NCI-H1048 (cell line): ENCODE results near the gene ACSL5.

ENCODE experiments used
- DNase-seq: peaks from one replicate; lab custom pipeline; 2025; lab: John Stamatoyannopoulos, UW

ACSL5 gene, protein sequence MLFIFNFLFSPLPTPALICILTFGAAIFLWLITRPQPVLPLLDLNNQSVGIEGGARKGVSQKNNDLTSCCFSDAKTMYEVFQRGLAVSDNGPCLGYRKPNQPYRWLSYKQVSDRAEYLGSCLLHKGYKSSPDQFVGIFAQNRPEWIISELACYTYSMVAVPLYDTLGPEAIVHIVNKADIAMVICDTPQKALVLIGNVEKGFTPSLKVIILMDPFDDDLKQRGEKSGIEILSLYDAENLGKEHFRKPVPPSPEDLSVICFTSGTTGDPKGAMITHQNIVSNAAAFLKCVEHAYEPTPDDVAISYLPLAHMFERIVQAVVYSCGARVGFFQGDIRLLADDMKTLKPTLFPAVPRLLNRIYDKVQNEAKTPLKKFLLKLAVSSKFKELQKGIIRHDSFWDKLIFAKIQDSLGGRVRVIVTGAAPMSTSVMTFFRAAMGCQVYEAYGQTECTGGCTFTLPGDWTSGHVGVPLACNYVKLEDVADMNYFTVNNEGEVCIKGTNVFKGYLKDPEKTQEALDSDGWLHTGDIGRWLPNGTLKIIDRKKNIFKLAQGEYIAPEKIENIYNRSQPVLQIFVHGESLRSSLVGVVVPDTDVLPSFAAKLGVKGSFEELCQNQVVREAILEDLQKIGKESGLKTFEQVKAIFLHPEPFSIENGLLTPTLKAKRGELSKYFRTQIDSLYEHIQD

DNA sequence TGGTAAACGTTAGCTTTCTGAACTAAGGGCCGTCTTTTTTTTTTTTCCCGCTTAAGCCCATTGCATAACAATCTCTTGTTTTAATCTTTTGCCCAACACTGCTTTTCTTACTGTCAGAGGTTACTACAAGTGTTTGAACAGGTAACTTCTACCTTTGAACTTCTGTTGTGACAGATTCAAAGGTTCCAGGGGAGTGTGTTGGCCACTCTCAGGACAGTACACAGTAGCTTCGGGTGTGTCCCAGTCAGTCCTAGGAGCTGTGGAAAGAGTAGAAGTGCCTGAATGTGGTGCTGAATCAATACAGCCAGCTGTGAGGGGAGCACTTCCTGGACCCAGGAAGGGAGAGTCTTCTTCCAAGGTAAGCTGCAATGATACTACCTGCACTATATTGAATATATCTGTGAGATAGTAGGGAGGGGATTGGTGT, at the start of gene ACSL5:
Gene ACSL5 (plus strand): TSS at position 205 of the 427 bp plus-strand sequence. CDS start 20,831 bp downstream, outside the sequence.
- DNase-seq: no peak

DNA sequence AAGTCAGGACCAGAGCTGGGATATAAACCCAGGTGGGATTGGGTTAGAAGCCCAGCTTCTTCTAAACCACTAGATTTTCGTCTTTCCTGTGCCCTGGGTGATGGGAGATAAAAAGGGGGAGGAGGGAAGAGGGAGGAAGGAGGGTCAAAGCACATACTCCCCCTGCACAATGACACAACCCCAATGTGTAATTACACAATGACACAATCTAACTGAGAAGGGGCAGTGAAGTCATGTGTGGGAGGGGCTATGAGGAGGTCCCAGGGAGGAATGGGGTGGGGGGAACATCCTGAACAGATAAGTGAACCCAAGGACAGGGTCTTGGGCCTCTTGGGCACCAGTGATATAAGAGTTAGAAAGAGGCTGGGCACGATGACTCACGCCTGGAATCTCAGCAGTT, 46.2 kb upstream of the ACSL5 start:
- no peak for DNase-seq

DNA sequence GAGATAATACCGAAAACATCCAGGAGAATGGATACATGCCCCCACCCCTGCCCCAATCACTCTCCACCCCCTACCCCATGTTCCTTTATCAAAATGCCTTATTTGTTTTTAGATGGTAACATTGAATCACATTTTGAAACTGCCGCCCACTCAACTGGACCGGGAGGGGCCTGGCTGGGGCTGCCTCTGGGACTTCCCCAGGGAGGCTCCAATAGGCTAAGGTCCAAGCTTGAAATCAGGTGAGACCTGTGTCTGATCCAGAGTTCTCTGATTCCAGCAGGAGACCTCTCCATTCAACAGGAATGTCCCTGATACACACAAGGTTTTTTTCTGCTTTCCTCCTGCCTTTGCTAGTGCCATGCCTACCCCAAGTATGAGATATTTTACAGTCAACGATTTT, 43.8 kb upstream of the ACSL5 start:
- no peak for DNase-seq

DNA sequence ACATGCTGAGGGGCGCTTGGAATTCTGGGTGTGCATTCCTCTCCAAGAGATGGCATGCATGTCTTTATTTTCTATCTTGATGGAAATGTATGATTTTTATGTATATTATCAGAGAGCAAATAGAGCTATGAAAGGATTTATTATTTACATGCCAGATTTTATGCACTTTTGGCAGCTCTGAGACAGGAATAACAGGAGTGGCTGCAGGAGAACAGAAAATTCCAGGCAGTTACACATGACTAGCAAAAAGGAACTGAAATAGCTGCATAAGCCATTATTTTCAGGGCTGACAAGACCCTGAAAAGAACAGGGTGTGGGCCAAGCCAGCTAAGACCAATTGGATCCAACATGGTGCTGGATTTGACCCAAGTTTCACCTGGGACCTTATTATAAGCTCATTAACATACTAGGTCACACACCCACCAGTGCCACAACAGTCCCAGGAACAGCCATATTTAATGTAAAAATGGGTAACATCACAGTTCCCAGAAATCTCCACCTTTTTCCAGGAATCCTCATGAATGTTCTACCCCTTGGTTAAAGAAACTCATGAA, 43.2 kb upstream of the ACSL5 start:
- DNase-seq: no peak

DNA sequence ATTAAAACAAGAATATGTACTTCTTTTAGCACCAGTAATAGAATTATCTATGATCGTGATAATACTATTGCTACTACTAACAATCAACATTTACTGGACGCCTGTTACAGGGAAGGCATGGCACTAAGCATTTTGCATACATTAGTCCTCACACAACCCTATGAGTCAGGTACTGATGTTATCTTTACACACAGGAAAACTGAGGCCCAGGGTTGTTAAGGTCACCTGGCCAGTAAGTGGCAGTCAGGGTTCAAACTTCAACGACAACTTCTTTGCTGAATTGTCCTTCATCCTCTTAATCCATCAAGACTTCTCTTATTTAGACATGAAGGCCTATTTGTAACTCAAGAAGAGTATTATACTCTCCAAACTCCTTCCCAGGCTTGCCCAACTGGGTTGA, 41.9 kb upstream of the ACSL5 start:
- no peak for DNase-seq

DNA sequence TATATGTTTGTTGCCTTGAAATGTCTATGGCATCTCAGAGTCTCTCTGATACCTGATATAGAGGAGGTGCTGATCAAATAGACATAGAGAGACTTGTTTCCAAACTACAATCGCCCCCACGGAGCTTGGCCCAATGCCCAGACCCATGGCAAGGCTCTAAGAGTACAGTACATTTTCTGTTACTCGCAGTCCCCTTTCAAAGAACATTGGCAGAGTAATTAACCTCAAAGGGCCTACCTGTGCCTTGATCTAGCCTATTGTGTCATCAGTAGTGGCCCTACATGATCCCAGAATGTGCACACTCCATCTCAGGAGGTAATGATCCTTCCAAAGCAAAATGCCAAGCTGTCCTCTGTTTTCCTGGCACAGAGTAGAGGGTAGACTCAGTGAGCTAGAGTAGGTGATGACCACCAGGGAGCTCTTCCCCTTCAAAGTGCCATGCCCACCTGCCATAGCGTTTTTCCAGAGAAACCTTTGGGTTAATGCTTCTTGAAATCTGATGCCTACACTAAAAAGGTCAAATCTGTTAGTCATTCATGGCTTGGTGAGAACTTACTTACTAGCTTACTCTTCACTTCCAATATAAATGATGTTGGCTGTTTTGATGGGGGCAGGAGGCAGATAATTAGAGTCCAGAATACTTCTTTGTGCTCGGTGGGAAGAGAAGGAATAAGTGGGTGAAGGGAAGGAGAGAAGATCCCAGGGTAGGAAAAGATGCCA, 41.2 kb upstream of the ACSL5 start:
- peak; percentile 1 for DNase-seq

DNA sequence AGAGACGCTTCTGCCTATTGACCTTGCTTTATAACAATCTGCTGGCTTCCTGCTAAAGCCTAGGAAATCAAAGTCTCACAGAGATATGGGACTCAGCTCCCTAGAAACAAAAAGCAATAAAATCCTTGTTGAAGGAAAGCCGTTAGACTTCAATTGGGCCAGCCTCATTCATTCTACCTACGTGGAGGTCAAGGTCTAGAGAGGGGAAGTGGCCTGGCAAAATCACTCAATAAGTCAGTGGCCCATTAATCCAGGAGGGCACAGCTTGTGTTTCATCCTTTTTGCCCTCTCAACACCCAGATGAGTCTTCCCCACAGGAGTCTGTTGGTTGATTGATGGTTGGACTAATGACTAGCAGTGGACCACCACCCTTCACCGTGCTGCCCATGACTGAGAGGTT, 40.5 kb upstream of the ACSL5 start:
- no peak for DNase-seq

DNA sequence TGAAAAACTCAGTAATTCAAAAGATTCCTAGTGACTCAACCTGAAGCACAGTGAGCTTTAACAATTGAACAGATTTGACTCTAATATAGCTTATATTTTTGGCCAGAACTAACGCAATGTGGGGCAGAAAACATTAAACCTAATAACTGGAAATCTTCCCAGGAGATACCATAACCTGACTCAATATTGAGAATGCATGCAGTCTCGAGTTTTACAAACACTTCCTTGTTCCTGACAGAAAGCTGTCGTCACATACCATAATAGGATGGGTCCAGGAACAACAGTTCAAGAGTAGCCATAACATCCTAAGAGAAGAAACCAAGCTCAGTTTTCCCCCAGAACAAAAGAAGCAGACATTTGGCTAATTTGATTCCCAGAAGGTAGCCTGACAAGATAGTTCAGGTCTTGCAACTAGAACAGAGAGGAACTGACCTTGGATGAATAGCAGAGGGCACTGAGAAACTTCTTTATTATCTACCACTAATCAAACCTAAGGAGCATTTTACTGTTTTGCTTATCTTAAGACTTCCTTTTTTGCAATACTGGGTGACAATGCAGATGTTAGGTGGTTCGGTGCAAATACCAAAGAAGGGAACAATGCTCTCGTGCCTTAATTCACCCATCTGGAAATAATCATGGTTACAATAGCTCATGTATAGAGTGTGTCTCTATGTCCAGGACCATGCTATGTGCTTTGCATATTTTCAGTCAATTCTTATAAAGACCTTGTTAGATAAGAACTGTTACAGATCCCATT, 38.6 kb upstream of the ACSL5 start:
- DNase-seq: no peak

DNA sequence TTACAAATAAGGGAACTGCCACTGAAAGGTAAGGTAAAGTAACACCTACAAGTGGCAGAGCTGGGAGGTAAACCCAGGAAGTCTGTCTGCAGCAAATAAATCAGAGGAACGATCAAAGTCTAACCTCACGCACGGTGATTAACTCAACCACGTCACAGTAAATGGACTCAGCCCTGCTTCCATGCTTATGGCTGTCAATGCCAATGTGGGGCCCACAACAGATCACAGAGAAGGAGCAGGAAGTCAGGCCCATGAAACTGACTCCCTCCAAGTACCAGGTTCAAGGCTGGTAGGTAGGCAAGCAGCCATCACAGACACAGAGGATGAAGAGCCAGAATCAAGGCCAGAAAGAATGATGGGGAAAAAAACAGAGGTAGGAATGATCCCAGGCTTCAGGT, 38.0 kb upstream of the ACSL5 start:
- DNase-seq: no peak

DNA sequence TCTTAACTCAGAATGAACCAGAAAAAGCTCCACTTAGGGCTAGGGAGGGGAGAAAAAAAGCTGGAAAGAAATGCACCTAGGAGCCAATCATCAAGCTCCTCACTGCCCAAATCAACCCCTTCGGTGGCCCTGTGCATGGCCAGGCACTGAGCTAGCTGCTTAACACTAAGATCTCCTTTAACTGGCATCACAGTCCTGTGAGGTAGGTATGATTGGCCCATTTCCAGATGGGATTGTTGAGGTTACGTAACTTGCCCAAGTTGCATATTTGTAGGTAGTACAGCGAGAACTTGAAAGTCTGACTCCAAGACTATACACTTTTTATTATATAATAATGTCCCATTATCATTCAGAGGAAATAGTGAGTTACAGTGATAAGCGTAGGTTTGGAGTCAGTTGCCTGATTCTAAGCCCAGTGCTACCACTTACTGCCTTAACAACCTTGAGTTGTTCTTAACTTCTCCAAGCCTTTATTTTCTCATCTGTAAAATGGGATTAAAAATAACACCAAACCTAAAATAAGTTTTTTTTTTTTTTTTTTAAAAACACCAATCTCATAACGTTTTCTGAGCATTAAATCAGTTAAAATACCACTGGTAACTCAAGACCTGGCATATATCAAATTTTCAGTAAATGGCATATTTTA, 37.2 kb upstream of the ACSL5 start:
- no peak for DNase-seq

DNA sequence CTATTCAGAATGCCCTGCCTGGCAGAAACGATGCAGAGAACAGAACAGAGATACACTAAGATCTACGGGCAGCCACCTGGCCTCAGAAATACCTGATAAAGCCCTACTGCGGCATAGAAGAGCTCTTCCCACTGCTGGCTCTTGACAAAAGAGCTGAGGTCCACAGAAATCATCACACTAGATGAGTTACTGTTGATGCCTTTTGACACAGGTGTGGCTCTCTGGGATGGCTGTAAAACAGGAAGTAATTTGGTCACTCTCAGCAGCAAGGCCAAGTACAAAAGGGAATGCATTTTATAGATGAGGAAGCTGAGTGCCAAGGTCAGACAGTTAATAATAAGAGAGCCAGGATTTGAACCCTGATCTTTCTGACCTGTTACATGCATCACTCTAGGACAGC, 35.0 kb upstream of the ACSL5 start:
- no peak for DNase-seq

DNA sequence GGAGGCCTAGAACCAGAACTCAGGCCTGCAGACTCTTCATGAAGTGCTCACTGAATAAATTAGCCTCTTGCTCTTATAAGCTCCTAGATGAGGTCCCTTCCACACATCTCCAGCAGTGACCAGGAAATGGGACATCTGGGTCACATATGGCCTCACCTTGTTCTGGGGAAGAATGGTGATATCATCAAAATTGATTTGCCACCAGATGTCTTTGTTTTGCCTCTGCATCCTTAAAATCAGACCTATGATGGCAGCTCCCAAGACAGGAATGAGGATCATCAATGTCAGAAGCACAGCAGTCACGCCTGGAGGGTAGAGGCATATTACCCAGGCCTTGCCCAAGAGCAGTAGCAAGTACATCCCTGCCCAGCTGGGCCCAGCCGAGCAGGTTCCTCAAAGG, 33.3 kb upstream of the ACSL5 start:
- DNase-seq: no peak

DNA sequence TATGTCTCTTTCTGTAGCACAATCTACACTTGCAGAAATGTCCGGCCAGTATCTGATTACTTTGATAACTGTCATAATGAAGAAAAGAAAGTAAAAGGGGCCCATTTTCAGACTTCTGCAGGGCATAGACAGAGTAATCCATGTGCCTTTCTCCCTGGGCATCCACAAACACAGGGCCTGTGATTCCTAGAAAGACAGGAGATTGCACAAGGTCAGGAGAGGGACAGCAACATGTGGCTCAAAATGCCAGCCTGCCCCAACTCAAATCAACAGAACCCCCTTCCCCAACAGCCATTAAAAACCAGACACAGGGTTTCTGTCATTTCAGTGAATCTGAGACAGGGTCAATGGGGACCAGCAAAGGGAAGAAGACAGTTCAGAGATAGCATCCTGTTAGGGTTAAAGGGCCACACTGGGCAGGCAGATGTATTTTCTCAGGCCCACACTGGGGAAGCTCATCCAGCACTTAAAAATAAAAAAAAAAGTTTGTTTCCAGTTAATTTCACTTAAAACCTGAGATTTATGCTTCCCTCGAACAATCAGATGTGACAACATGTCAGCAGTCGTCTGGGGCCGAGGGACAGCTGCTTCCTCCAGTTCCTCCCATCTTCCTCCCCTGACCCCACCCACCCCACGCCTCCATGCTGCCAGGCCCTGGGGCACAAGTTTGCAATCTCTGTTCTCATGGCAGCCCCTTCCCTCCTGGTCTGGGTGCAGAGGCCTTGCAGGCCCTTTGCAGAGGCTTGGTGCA, 30.7 kb upstream of the ACSL5 start:
- no peak for DNase-seq

DNA sequence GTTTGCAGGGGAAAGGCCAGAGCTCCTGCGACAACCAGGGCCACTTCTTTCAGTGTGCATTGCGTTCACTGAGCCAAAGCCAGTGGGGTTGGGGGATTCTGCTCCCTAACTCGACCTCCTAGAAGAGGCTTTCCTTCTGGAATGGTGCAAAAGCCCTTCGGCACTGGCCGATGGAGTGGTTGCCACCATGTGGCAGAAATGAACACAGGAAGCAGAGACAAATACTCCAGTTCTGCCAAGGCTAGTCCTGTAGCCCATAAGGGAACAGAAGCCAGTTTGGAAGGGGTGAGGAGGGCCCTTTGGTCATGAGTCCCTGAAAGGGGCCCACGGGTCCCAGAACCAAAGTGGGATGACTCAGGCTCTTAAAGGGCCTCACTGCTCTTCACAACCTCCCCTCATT, 29.7 kb upstream of the ACSL5 start:
- no peak for DNase-seq

DNA sequence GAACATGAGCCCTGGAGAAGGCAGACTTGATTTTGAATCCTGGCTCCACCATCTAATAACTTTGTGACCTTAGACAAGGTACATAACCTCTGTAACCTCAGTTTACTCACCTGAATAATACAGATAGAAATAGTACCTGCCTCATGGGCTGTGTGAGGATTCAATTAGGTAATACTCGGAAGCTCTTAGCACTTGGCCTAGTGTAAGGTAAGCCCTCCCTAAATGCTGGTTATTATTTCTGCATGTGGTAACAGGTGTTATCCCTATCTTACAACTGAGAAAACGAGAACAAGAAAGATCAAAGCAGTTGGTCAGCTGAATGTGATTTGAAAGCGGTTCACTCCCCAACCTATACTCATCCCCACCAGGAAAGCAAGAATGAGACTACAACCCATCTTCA, 28.7 kb upstream of the ACSL5 start:
- DNase-seq: no peak

DNA sequence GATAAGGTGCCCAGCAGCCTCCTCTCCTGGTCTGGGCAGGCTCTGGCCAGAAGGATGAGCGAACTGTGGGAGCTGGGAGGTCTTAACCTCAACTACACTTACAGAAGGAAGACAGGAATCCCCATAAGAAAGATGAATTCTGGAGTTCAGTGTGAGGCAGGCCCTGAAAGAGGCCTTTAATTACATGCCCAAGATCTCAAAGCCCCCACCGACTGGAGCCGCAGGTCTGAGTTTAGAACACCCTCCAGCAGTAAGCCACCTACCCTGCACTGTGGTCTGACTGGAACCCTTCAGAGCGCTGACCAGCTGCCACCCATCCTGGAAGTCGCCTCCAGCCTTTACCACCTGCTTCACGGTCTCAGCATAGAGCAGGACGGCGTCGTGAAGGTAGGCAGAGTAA, 28.2 kb upstream of the ACSL5 start:
- no peak for DNase-seq

DNA sequence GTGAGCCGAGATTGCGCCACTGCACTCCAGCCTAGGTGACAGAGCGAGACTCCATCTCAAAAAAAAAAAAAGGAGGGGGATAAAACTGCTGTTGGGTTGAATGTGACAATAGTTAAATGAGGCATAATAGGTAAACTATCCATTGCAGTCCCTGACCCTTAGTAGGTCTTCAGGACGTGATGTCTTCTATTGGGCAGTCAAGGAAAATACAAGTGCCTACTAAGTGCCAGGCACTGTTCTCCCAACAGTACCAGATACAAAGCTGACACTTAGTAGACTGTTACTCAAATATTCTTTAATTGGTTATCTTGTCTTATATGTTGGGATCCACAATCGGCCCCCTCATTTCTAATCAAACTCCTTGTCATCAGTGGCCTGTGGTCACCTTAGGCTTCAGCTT, 27.1 kb upstream of the ACSL5 start:
- no peak for DNase-seq

DNA sequence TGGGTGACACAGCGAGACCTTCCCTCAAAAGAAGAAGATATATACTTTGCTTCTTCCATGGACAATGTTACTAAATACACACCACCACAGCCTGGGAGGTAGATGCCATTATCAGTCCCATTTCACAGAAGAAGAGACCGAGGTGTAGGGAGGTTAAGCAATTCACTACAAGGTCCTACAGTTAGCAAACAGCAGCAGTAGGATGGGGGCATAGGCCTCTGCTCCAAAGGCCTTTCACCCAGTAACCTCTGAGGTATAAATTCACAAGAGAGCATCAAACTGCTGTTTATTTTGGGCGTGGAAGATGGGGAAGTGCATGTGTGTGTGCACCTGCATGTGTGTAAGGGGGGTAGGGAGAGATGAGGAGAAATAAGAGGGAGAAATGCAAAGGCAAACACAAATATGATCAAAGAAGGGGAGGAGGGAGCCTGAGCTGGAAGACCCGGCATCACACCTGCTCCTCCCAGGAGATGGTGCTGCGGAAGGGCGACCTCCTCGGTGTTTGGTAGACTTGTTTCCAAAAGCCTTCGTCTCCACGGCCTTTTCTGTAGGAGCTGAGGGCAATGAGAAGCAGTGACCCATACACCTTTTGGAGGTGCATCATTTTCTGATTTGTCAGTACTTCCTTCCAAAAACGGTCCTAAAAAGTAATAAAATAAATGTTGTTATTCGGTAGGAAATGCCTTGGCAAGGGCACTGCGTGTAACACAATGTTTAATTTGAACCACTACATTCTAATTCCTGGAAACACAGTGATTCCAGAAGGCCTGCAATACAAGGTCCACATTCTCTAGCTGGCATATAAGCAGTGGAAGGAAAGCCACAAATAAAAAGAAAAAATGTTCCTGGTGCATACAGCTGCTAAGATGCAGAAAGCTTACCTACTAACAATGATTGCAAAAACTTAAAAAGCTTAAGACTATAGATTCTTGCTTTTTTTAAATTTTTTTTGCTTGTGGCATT, 25.9 kb upstream of the ACSL5 start:
- no peak for DNase-seq

DNA sequence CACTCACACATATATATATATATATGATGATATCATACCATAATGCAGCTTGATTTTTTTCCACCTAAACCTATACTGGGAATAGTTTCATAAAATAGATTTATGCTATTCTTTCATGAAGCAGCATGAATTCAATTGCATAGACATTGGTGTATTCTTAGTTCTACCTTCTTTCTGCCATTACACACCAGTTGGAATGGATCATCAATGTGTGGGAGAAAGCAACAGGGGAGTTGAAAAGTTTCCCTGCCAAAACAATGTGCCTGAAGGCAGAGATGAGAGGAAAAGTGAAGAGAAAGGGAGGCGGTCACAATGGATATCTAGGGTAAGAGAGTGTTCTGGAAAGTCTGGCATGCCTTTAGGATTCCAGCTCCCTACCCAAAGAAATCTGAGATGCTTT, 25.2 kb upstream of the ACSL5 start:
- DNase-seq: no peak
